ENCODE data around the gene NOTCH2. TPM values are rescaled to one million over a fixed set of nuclear protein-coding genes. Genes with fewer than 3 reads are reported as not detected.

NOTCH2 gene
- total RNA-seq, 2 donors from 2014 or later = 71.2 to 73.0 TPM

DNA sequence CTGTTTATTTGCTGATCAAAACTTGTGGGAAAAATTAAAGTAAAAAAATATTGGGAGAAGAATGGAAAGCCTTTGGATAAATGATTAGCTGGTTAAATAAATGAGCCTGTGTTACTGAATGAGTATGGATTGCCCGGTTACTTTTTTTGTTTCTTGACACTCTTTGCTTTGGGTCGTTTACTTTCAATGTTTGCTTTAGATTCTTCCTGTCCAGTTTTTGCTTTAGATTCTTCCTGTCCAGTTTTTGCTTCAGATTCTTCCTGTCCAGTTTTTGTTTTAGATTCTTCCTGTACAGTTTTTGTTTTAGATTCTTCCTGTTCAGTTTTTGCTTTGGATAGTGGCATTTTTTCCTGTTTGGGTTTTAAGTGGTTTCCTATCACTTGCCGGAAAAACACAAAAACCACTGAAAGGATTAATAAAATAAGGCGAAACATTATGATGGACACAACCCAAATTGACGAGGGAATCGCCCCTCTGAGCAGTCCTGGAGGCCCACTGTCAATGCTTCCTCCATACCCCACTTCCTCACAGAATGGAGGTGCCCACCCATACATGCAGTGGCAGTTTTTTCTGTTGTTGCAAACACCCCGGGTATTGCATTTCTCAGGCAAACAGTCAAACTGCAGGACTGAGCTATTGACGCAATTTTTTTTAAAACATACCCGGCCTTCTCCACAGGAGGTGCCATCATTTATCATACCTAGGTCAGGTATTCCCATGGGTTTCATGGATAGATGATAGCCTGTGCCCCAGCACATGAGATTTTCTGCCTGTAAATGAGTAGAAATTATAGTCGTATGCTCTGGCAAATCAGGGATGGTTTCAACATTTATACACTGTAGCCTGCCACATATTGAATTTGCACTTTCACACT is 175.4 kb downstream of the NOTCH2 start:
- ATAC-seq (no peak), DNase-seq (no peak)
- Mint-ChIP-seq H3K4me3 (peak overlapping the region; percentile 36), H3K27me3 (peaks cover 6% of the 10 kb centered on the region), H3K27ac (peak overlapping the region; percentile 44), H3K4me1 (peaks cover 13% of the 10 kb centered on the region), H3K36me3 (ENCODE audit: low read depth) (no peaks in the 10 kb centered on the region)
- no peaks in the 10 kb centered on the region for H3K9me3 ChIP-seq (ENCODE audit: control insufficient read depth, low read length, poor library complexity, severe bottlenecking)

DNA sequence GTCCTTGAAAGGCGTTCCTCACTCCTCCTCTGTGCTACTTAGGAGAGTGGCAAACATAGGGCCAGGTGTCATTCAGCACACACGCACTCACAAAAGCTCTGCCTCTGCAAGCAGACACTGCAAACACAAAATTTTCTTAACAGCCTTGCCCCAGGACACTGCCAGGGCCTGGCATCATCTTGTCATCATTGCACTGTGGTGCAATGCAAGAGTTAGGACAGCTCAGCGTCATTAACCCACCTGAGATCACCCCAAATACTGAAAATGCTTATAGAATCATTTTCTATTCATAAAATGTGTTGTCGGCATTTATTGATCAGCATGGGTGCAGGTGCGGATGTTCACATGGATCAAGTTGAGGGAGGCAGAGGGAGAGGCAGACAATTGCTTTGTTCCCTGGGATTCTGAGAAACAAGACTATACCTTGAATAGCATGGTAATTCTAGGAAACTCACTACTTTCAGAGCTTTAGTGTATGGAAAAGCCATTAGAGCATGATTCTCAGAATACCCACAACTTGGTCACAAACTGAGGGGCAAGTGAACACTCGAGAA is 176.1 kb downstream of the NOTCH2 start:
- H3K4me1 Mint-ChIP-seq = peaks cover 13% of the 10 kb centered on the region
- DNase-seq = no peak
- no peaks in the 10 kb centered on the region for H3K9me3 ChIP-seq (ENCODE audit: control insufficient read depth, low read length, poor library complexity, severe bottlenecking)
- no peak for ATAC-seq
- peaks cover 6% of the 10 kb centered on the region for H3K27me3 Mint-ChIP-seq
- peaks cover 3% of the 10 kb centered on the region for H3K36me3 Mint-ChIP-seq (ENCODE audit: low read depth)
- no peak overlapping the region for H3K4me3 Mint-ChIP-seq
- H3K27ac Mint-ChIP-seq = peak overlapping the region; percentile 44

DNA sequence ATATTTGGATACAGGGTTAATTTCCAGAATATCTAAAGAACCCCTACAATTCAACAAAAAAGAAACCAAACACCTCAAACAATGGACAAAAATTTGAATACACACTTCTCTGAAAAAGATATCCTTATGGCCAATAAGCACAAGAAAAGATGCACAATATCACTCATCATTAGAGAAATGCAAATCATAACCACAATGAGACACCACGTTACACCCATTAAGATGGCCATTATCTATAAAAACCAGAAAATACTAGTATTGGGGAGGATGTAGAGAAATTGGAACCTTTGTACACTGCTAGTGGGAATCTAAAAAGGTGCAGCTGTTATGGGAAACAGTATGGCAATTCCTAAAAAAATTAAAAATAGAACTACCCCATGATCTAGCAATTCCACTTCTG is 178.1 kb downstream of the NOTCH2 start:
- Mint-ChIP-seq H3K4me3 (no peak overlapping the region), H3K4me1 (peaks cover 13% of the 10 kb centered on the region), H3K36me3 (ENCODE audit: low read depth) (peaks cover 3% of the 10 kb centered on the region), H3K27ac (no peak overlapping the region), H3K27me3 (peaks cover 12% of the 10 kb centered on the region)
- ATAC-seq (no peak), DNase-seq (no peak)
- no peaks in the 10 kb centered on the region for H3K9me3 ChIP-seq (ENCODE audit: control insufficient read depth, low read length, poor library complexity, severe bottlenecking)

- peaks cover 3% of the 10 kb centered on the region for H3K36me3 Mint-ChIP-seq (ENCODE audit: low read depth)
- ATAC-seq (no peak), DNase-seq (no peak)
- no peak overlapping the region for H3K4me3 Mint-ChIP-seq
- peaks cover 7% of the 10 kb centered on the region for H3K4me1 Mint-ChIP-seq
- peaks cover 6% of the 10 kb centered on the region for H3K27me3 Mint-ChIP-seq
- no peak overlapping the region for H3K27ac Mint-ChIP-seq
- no peaks in the 10 kb centered on the region for H3K9me3 ChIP-seq (ENCODE audit: control insufficient read depth, low read length, poor library complexity, severe bottlenecking)
These were observed 181.0 kb downstream of the NOTCH2 start for GRCh38 chr1:119888476-119888875.

GRCh38 chr1:119887427-119887826 is 182.0 kb downstream of the NOTCH2 start:
- DNase-seq = no peak
- Mint-ChIP-seq H3K4me1 (peaks cover 3% of the 10 kb centered on the region), H3K4me3 (no peak overlapping the region), H3K27me3 (peaks cover 6% of the 10 kb centered on the region), H3K36me3 (ENCODE audit: low read depth) (peaks cover 3% of the 10 kb centered on the region), H3K27ac (no peak overlapping the region)
- H3K9me3 ChIP-seq (ENCODE audit: control insufficient read depth, low read length, poor library complexity, severe bottlenecking) = no peaks in the 10 kb centered on the region
- no peak for ATAC-seq

- Mint-ChIP-seq H3K27me3 (peaks cover 8% of the 10 kb centered on the region), H3K27ac (no peak overlapping the region), H3K36me3 (ENCODE audit: low read depth) (peaks cover 3% of the 10 kb centered on the region), H3K4me3 (no peak overlapping the region), H3K4me1 (peaks cover 3% of the 10 kb centered on the region)
- H3K9me3 ChIP-seq (ENCODE audit: control insufficient read depth, low read length, poor library complexity, severe bottlenecking) = no peaks in the 10 kb centered on the region
- DNase-seq (peak; percentile 12 to 49 (median 16)), ATAC-seq (peak; percentile 67)
These were observed 183.3 kb downstream of the NOTCH2 start for GRCh38 chr1:119885903-119886783.

DNA sequence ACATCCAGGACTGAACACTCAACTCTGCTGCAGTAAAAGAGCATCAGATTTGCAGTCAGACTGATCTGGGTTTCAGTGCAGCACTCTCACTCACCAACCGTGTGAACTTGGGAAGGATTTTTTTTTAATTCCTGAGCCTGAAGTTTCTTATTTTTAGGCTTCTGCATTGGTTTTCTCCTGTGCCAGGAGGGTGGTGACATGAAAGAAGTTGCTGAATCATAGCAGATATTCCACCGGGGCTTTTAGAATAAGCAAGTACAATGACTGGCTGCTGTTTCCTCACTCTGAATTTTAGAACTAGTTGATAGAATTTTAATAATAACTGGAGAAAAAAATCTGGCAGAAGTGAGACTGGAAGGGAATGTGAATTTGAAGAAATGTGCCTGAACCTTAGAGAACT is 184.8 kb downstream of the NOTCH2 start:
- peaks cover 23% of the 10 kb centered on the region for H3K27me3 Mint-ChIP-seq
- peaks cover 9% of the 10 kb centered on the region for H3K36me3 Mint-ChIP-seq (ENCODE audit: low read depth)
- no peaks in the 10 kb centered on the region for H3K9me3 ChIP-seq (ENCODE audit: control insufficient read depth, low read length, poor library complexity, severe bottlenecking)
- H3K4me1 Mint-ChIP-seq = peaks cover 3% of the 10 kb centered on the region
- DNase-seq (no peak), ATAC-seq (no peak)
- H3K27ac Mint-ChIP-seq = no peak overlapping the region
- no peak overlapping the region for H3K4me3 Mint-ChIP-seq

GRCh38 chr1:119883826-119884225 is 185.6 kb downstream of the NOTCH2 start:
- Mint-ChIP-seq H3K4me1 (peaks cover 3% of the 10 kb centered on the region), H3K4me3 (no peak overlapping the region), H3K27me3 (peaks cover 27% of the 10 kb centered on the region), H3K36me3 (ENCODE audit: low read depth) (peaks cover 7% of the 10 kb centered on the region), H3K27ac (no peak overlapping the region)
- DNase-seq = no peak
- no peak for ATAC-seq
- H3K9me3 ChIP-seq (ENCODE audit: control insufficient read depth, low read length, poor library complexity, severe bottlenecking) = no peaks in the 10 kb centered on the region

DNA sequence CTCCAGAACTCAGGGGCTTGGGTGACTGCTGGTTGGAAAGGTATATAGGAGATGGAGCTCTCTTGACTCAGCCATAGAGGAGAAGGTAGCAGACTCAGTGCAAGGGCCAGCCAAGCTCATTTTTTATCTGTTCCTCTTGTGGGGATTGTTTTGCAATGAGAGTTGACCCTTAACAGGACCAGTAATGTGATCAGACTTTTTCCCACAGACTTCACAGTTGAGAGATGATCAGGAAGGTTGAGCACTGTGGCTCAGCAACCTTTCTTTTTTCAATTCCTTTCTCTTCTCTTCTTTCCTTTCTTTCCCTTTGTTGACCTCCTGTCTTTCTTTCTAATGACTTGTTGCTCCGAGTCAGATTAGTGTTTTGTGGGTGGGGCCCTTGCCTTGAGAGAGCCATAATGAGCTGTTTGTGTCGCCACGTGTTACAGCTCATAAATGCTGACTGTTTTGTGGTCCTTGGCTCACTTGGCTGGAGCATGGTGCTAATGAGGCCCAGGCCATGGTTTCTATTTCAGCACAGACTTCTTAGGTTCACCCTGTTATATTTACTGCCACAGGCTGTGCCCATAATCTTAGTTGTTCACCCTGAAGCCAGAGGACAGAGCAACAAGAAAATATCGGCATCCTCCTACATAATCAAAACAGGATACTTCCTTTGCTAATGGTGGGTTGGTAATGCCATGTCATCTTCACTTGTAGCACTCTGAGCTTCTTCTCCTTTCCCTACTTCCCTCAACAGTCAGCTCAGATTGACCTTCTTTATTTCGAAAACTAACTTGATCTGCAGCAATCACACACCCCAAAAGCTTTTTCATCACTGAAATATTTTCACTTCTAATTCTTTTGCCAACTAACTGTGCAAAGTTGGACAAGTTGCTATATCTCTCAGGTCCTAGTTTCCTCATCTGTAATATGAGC is 187.1 kb downstream of the NOTCH2 start:
- DNase-seq (no peak), ATAC-seq (no peak)
- peaks cover 3% of the 10 kb centered on the region for H3K4me1 Mint-ChIP-seq
- H3K27me3 Mint-ChIP-seq = peaks cover 35% of the 10 kb centered on the region
- no peak overlapping the region for H3K27ac Mint-ChIP-seq
- H3K36me3 Mint-ChIP-seq (ENCODE audit: low read depth) = peaks cover 6% of the 10 kb centered on the region
- H3K4me3 Mint-ChIP-seq = no peak overlapping the region
- H3K9me3 ChIP-seq (ENCODE audit: control insufficient read depth, low read length, poor library complexity, severe bottlenecking) = no peaks in the 10 kb centered on the region

DNA sequence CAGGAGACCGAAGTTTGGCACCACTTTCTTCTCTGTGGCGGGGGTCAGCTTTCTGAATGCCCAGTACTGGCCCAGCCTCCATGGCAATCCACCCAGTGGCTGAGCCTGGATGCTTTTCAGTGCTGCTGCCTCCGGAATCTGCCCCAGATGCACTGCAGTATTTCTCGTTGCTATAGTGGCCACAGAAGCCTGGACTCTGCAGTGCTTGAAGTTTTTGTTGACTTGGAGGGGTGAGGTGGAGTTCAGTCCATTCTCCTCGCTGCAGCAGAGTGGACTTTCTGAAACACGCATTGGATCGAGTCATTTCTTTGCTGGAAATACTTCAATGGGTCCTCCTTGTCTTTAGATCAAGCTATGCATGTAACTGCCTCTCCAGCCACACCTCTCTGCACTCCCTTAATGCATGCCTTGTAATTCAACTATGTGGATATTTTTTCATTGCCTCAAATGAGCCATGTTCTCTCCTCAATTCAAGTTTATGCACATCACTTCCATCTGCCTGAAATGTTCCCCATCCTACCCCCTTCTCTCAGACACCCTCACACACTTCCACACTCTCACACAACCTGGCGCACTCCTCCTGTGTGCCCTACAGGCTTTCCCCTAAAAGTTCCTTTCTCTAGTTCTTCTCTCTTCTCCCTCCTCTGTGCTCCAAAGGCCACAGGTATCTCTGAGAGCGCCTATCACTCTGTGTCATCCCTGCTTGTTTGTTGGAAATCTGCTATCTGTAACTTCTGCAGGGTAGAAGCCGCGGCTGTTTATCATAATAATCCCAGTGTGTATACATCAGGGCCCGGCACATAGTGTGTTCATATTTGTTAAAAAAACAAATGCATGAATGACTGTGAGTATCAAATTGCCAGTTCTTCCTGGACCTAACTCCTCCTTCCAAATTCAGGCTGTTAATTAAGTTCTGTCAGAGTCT is 189.7 kb downstream of the NOTCH2 start:
- H3K9me3 ChIP-seq (ENCODE audit: control insufficient read depth, low read length, poor library complexity, severe bottlenecking) = no peaks in the 10 kb centered on the region
- no peak overlapping the region for H3K4me3 Mint-ChIP-seq
- ATAC-seq = no peak
- H3K27ac Mint-ChIP-seq = no peak overlapping the region
- H3K27me3 Mint-ChIP-seq = peaks cover 29% of the 10 kb centered on the region
- no peak for DNase-seq
- peaks cover 6% of the 10 kb centered on the region for H3K36me3 Mint-ChIP-seq (ENCODE audit: low read depth)
- no peaks in the 10 kb centered on the region for H3K4me1 Mint-ChIP-seq

- Mint-ChIP-seq H3K4me1 (no peaks in the 10 kb centered on the region), H3K27ac (no peak overlapping the region), H3K4me3 (no peak overlapping the region), H3K27me3 (peaks cover 35% of the 10 kb centered on the region), H3K36me3 (ENCODE audit: low read depth) (peaks cover 6% of the 10 kb centered on the region)
- ATAC-seq (no peak), DNase-seq (no peak)
- H3K9me3 ChIP-seq (ENCODE audit: control insufficient read depth, low read length, poor library complexity, severe bottlenecking) = no peaks in the 10 kb centered on the region
These were observed 191.3 kb downstream of the NOTCH2 start for GRCh38 chr1:119878171-119878570.

- no peak overlapping the region for H3K4me3 Mint-ChIP-seq
- no peak overlapping the region for H3K27ac Mint-ChIP-seq
- peaks cover 49% of the 10 kb centered on the region for H3K27me3 Mint-ChIP-seq
- peaks cover 2% of the 10 kb centered on the region for H3K36me3 Mint-ChIP-seq (ENCODE audit: low read depth)
- H3K9me3 ChIP-seq (ENCODE audit: control insufficient read depth, low read length, poor library complexity, severe bottlenecking) = no peaks in the 10 kb centered on the region
- H3K4me1 Mint-ChIP-seq = no peaks in the 10 kb centered on the region
- ATAC-seq = no peak
- DNase-seq = no peak
These were observed 195.3 kb downstream of the NOTCH2 start for GRCh38 chr1:119874186-119874585.

All from T-helper 17 cell (primary cell).